HG03139 (cell line): ENCODE results near the gene PPM1J.
"Not testable (repeated sequence)": the region's sequence is repeated elsewhere in the genome, so short reads cannot be mapped to it uniquely, and the experiment has no call there.

Experiments used
- ATAC-seq: cut with Tn5 transposase; IDR thresholded peaks from one replicate; pipeline ENCODE4 v1.9.1; 2021; ENCODE audit not compliant: unreplicated experiment

PPM1J gene

GRCh38 chr1:112721966-112722524, 6.9 kb upstream of the PPM1J start:
- ATAC-seq, result no peak

GRCh38 chr1:112721294-112721693, 6.2 kb upstream of the PPM1J start:
- not testable (repeated sequence) for ATAC-seq

- no peak for ATAC-seq
Observed at GRCh38 chr1:112720800-112721199, 5.7 kb upstream of the PPM1J start.

GRCh38 chr1:112719706-112720105, 4.6 kb upstream of the PPM1J start:
- ATAC-seq, result no peak

GRCh38 chr1:112718691-112719418, 3.7 kb upstream of the PPM1J start:
- ATAC-seq, result no peak

GRCh38 chr1:112717263-112717873, 2.2 kb upstream of the PPM1J start:
- ATAC-seq, result no peak

- peak; percentile 35 for ATAC-seq
Observed at GRCh38 chr1:112716133-112716720, 1.1 kb upstream of the PPM1J start.

- no peak for ATAC-seq
Observed at GRCh38 chr1:112714313-112715263, 544 bp downstream of the PPM1J start.

- no peak for ATAC-seq
Observed at GRCh38 chr1:112713466-112714312, 1.4 kb downstream of the PPM1J start.

- no peak for ATAC-seq
Observed at GRCh38 chr1:112712701-112713128, 2.4 kb downstream of the PPM1J start.

GRCh38 chr1:112712191-112712590, 2.9 kb downstream of the PPM1J start:
- ATAC-seq, result no peak

- ATAC-seq, result no peak
Observed at GRCh38 chr1:112711670-112712069, 3.5 kb downstream of the PPM1J start.

GRCh38 chr1:112711041-112711440, 4.1 kb downstream of the PPM1J start:
- ATAC-seq, result no peak

GRCh38 chr1:112710586-112710985, 4.5 kb downstream of the PPM1J start:
- no peak for ATAC-seq

- ATAC-seq, result no peak
Observed at GRCh38 chr1:112710159-112710558, 5.0 kb downstream of the PPM1J start.

GRCh38 chr1:112708489-112708888, 6.6 kb downstream of the PPM1J start:
- ATAC-seq, result no peak

- no peak for ATAC-seq
Observed at GRCh38 chr1:112708002-112708448, 7.1 kb downstream of the PPM1J start.

- peak; percentile 55 for ATAC-seq
Observed at GRCh38 chr1:112707221-112708001, 7.7 kb downstream of the PPM1J start.
